ENCODE results near the gene MZF1.
"Not testable (repeated sequence)": the region's sequence is repeated elsewhere in the genome, so short reads cannot be mapped to it uniquely, and the experiment has no call there.

DNA sequence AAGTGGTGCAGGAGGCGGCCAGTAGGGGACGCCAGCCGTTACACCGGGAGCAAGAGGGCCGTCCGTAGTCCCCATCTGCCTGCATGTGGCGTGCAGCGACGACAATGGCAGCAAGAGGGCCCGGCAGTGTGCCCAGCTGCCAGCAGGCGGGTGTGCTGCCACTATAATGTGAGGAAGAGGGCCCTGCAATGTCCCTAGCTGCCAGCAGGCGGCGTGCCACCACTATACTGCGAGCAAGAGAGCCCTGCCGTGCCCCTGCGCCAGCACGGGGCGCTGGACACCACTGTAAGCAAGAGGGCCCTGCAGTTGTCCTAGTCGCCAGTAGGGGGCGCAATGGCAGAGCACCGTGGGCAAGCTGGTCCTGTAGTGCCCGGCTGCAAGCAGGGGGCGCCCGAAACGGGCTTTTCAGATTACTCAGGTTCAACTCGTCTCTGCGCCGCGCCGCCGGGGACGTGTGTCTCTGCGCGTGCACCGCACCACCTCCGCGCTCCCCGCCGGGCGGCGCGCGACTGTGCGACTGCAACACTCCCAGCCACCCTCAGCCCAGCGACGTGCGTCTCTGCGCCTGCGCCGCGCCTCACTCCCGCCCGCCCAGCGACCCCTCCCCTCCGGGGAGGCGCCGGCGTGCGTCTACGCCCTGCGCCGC, 33.2 kb upstream of the MZF1 start:
- TF ChIP-seq, protein P1, sequence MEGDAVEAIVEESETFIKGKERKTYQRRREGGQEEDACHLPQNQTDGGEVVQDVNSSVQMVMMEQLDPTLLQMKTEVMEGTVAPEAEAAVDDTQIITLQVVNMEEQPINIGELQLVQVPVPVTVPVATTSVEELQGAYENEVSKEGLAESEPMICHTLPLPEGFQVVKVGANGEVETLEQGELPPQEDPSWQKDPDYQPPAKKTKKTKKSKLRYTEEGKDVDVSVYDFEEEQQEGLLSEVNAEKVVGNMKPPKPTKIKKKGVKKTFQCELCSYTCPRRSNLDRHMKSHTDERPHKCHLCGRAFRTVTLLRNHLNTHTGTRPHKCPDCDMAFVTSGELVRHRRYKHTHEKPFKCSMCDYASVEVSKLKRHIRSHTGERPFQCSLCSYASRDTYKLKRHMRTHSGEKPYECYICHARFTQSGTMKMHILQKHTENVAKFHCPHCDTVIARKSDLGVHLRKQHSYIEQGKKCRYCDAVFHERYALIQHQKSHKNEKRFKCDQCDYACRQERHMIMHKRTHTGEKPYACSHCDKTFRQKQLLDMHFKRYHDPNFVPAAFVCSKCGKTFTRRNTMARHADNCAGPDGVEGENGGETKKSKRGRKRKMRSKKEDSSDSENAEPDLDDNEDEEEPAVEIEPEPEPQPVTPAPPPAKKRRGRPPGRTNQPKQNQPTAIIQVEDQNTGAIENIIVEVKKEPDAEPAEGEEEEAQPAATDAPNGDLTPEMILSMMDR (IDR thresholded peaks at IDR 0.05): not testable (repeated sequence)
- TF ChIP-seq POLR2A (IDR thresholded peaks at IDR 0.05): not testable (repeated sequence)
